RCC 7860 (cell line): ENCODE results near the gene ADAM12.
A peak's percentile ranks its signal among the peaks of the same experiment; 100 is the strongest.
"Not testable (repeated sequence)": the region's sequence is repeated elsewhere in the genome, so short reads cannot be mapped to it uniquely, and the experiment has no call there.

ENCODE experiments used
- DNase-seq: peaks from one replicate; pipeline ENCODE4 v3.0.0-alpha.2; 2015; ENCODE audit warnings: low spot score
- FAIRE-seq: peaks from 2 replicates; lab custom pipeline; 2012; peaks lifted over from hg19 to GRCh38; lab: Jason Lieb, UNC

The ADAM12 gene

GRCh38 chr10:126375926-126376554 lies 12.2 kb downstream of the ADAM12 start:
- DNase-seq (no peak), FAIRE-seq (peak; percentile 57)

- FAIRE-seq: no peak
- DNase-seq: no peak
These were observed 13.0 kb downstream of the ADAM12 start for GRCh38 chr10:126375299-126375698.

GRCh38 chr10:126374435-126374834 lies 13.8 kb downstream of the ADAM12 start:
- DNase-seq (no peak), FAIRE-seq (peak; percentile 7)

GRCh38 chr10:126373972-126374371 lies 14.3 kb downstream of the ADAM12 start:
- peak; percentile 33 for DNase-seq
- no peak for FAIRE-seq

GRCh38 chr10:126373147-126373546 lies 15.1 kb downstream of the ADAM12 start:
- DNase-seq (no peak), FAIRE-seq (no peak)

- FAIRE-seq: no peak
These were observed 15.9 kb downstream of the ADAM12 start for GRCh38 chr10:126372396-126372795.

GRCh38 chr10:126369125-126369710 lies 19.1 kb downstream of the ADAM12 start:
- DNase-seq (no peak), FAIRE-seq (no peak)

More at GRCh38 chr10:126372396-126372795, 15.9 kb downstream of the ADAM12 start:
- no peak for DNase-seq

GRCh38 chr10:126357169-126357568 lies 31.1 kb downstream of the ADAM12 start:
- FAIRE-seq: no peak
- no peak for DNase-seq

- DNase-seq (no peak), FAIRE-seq (no peak)
These were observed 34.6 kb downstream of the ADAM12 start for GRCh38 chr10:126353666-126354065.

- no peak for FAIRE-seq
- no peak for DNase-seq
These were observed 35.8 kb downstream of the ADAM12 start for GRCh38 chr10:126352453-126352852.

GRCh38 chr10:126351021-126351420 lies 37.3 kb downstream of the ADAM12 start:
- DNase-seq: no peak
- FAIRE-seq: no peak

- DNase-seq: peak; percentile 99
- peak; percentile 97 for FAIRE-seq
These were observed 37.9 kb downstream of the ADAM12 start for GRCh38 chr10:126350216-126350992.

- FAIRE-seq (no peak), DNase-seq (no peak)
These were observed 38.6 kb downstream of the ADAM12 start for GRCh38 chr10:126349676-126350075.

GRCh38 chr10:126349101-126349500 lies 39.2 kb downstream of the ADAM12 start:
- FAIRE-seq (no peak), DNase-seq (no peak)

- FAIRE-seq, DNase-seq: not testable (repeated sequence)
These were observed 44.8 kb downstream of the ADAM12 start for GRCh38 chr10:126343496-126343895.

GRCh38 chr10:126342680-126343079 lies 45.6 kb downstream of the ADAM12 start:
- FAIRE-seq: no peak
- DNase-seq: no peak

- FAIRE-seq: no peak
- DNase-seq: no peak
These were observed 46.8 kb downstream of the ADAM12 start for GRCh38 chr10:126341491-126341890.

- DNase-seq (no peak), FAIRE-seq (no peak)
These were observed 50.9 kb downstream of the ADAM12 start for GRCh38 chr10:126337251-126337810.

- FAIRE-seq: no peak
- DNase-seq: no peak
These were observed 51.5 kb downstream of the ADAM12 start for GRCh38 chr10:126336801-126337200.

- no peak for FAIRE-seq
- DNase-seq: no peak
These were observed 54.0 kb downstream of the ADAM12 start for GRCh38 chr10:126334272-126334671.

GRCh38 chr10:126332576-126332975 lies 55.7 kb downstream of the ADAM12 start:
- no peak for FAIRE-seq
- no peak for DNase-seq

GRCh38 chr10:126331101-126331500 lies 57.2 kb downstream of the ADAM12 start:
- peak; percentile 27 for DNase-seq
- FAIRE-seq: no peak
